ENCODE results near the gene ANO3. TPM values are rescaled to one million over a fixed set of nuclear protein-coding genes. Genes with fewer than 3 reads are reported as not detected.

Gene ANO3
- total RNA-seq, 2 donors from 2014 or later, result 0.12 to 0.13 TPM

DNA sequence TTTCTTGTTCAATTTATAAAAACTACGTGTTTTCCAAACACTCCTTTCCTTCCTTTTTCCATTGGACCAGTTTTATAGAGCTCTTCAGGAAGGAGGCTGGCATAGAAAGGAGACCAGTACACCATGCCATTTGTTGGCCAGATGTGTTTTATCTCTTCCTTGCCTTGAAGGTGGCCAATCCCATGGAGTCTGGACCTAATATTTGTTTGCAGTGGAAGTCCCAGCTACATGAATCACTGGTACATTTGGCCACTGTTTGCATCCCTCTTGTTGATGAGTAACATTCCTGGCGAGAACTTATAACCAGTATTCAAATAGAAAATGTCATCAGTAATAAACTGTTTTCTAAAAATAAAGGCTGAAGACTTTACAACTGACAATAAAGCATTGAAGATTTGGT, 110.2 kb downstream of the ANO3 start:
- H3K27ac ChIP-seq, result no peak overlapping the region
- no peaks in the 10 kb centered on the region for H3K27me3 ChIP-seq
- no peak for DNase-seq
- no peaks in the 10 kb centered on the region for H3K9me3 ChIP-seq
- no peak overlapping the region for H3K4me3 ChIP-seq
- no peaks in the 10 kb centered on the region for H3K36me3 ChIP-seq
- no peaks in the 10 kb centered on the region for H3K4me1 ChIP-seq
- intact Hi-C loops (cut with DNase I), result no loop called here
- H3K9ac ChIP-seq (ENCODE audit: low read depth in 2 of 2, low read length in 2 of 2), result no peak overlapping the region
- TF ChIP-seq CTCF (IDR thresholded peaks at IDR 0.05), result no peak

DNA sequence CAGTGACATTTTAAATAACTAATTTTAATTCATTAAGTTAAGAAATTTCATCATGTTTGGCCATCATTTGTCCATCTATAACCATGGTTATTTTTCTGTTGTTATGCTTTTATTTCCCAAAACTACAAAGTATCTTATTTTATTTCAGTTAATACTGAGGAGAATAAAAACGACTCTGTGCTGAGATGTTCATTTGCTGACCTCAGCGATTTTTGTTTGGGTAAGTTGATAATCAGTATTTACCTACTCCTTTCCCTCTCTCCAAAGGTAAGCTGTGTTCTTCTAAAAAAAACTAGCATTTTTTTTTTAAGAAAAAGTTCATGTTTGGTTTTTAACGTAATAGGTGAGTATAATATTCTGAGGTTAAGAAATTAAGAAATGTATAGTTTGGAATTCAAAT, 111.7 kb downstream of the ANO3 start:
- no peak for DNase-seq
- no peak overlapping the region for H3K9ac ChIP-seq (ENCODE audit: low read depth in 2 of 2, low read length in 2 of 2)
- H3K27me3 ChIP-seq, result no peaks in the 10 kb centered on the region
- no peak for TF ChIP-seq CTCF (IDR thresholded peaks at IDR 0.05)
- no peak overlapping the region for H3K4me3 ChIP-seq
- intact Hi-C loops (cut with DNase I), result no loop called here
- no peaks in the 10 kb centered on the region for H3K9me3 ChIP-seq
- no peaks in the 10 kb centered on the region for H3K4me1 ChIP-seq
- H3K36me3 ChIP-seq, result no peaks in the 10 kb centered on the region
- no peak overlapping the region for H3K27ac ChIP-seq

DNA sequence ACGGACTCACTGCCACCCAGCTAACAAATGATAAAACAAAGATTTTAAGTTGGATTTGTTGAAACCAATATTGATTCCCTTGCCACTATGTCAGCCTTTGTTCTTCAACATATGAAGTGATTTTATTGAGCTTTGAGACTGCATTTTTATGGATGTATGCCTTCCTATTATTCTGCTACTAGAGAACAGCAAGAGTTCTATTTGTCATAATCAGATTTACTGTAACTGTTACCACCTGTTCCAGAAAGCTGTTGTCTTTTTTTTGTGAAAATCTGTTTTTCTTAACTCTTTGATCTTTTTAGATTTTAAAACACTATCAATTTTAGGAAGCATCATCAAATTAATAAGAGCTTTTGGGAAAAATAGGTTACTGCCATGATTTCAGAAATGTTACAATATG, 125.7 kb downstream of the ANO3 start:
- H3K9me3 ChIP-seq, result no peaks in the 10 kb centered on the region
- no peaks in the 10 kb centered on the region for H3K27me3 ChIP-seq
- intact Hi-C loops (cut with DNase I), result no loop called here
- no peaks in the 10 kb centered on the region for H3K36me3 ChIP-seq
- H3K27ac ChIP-seq, result no peak overlapping the region
- H3K9ac ChIP-seq (ENCODE audit: low read depth in 2 of 2, low read length in 2 of 2), result no peak overlapping the region
- no peaks in the 10 kb centered on the region for H3K4me1 ChIP-seq
- no peak for TF ChIP-seq CTCF (IDR thresholded peaks at IDR 0.05)
- no peak for DNase-seq
- no peak overlapping the region for H3K4me3 ChIP-seq

GRCh38 chr11:26465274-26465673, 133.3 kb downstream of the ANO3 start:
- H3K27ac ChIP-seq, result no peak overlapping the region
- DNase-seq, result no peak
- H3K36me3 ChIP-seq, result no peaks in the 10 kb centered on the region
- H3K4me3 ChIP-seq, result no peak overlapping the region
- no peaks in the 10 kb centered on the region for H3K4me1 ChIP-seq
- TF ChIP-seq CTCF (IDR thresholded peaks at IDR 0.05), result no peak
- no peak overlapping the region for H3K9ac ChIP-seq (ENCODE audit: low read depth in 2 of 2, low read length in 2 of 2)
- H3K27me3 ChIP-seq, result no peaks in the 10 kb centered on the region
- no peaks in the 10 kb centered on the region for H3K9me3 ChIP-seq
- intact Hi-C loops (cut with DNase I), result no loop called here

DNA sequence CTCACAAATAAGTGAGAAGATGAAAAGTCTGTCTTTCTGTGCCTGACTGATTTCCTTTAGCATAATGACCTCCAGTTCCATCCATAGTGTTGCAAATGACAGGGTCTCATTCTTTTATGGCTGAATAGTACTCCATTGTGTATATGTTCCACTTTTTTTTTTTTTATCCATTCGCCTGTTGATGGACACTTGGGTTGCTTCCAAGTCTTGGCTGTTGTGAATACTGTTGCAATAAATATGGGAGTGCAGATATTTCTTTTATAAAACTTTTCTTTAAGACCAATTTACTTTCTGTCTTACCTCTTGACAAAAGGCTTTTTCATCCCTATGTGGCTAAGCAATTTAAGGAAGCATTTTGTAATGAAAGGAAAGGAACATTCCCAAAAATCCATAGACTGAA, 135.6 kb downstream of the ANO3 start:
- Histone ChIP-seq H3K4me3 (no peak overlapping the region), H3K27ac (no peak overlapping the region), H3K27me3 (no peaks in the 10 kb centered on the region), H3K36me3 (no peaks in the 10 kb centered on the region), H3K4me1 (no peaks in the 10 kb centered on the region), H3K9me3 (no peaks in the 10 kb centered on the region), H3K9ac (ENCODE audit: low read depth in 2 of 2, low read length in 2 of 2) (no peak overlapping the region)
- intact Hi-C loops (cut with DNase I), result no loop called here
- no peak for DNase-seq
- no peak for TF ChIP-seq CTCF (IDR thresholded peaks at IDR 0.05)

- Histone ChIP-seq H3K36me3 (no peaks in the 10 kb centered on the region), H3K9ac (ENCODE audit: low read depth in 2 of 2, low read length in 2 of 2) (no peak overlapping the region), H3K27me3 (no peaks in the 10 kb centered on the region), H3K9me3 (no peaks in the 10 kb centered on the region), H3K4me3 (no peak overlapping the region), H3K27ac (no peak overlapping the region), H3K4me1 (no peaks in the 10 kb centered on the region)
- intact Hi-C loops (cut with DNase I), result no loop called here
- no peak for DNase-seq
- TF ChIP-seq CTCF (IDR thresholded peaks at IDR 0.05), result no peak
Observed at GRCh38 chr11:26470992-26471391, 139.1 kb downstream of the ANO3 start.
